Stomach (tissue), 9 donors: ENCODE data around the gene SND1. TPM values are rescaled to one million over a fixed set of nuclear protein-coding genes. Genes with fewer than 3 reads are reported as not detected.

Experiments used
- DNase-seq, 2 donors: peaks; one replicate each; pipeline versions ENCODE4 v3.0.0 to v3.0.0-alpha.2; 2013 to 2019
- H3K27ac ChIP-seq, 5 donors: fragments of 200-600 bp in 4 of 5; sonication (generic) in 4 of 5; one replicate each; pipeline ENCODE4 v1.5.1; 2013 to 2019; ENCODE audit warnings: mild to moderate bottlenecking in 1 of 5, moderate library complexity in 1 of 5
- H3K27me3 ChIP-seq, 3 donors: fragments of 200-600 bp; sonication (generic); one replicate each; pipeline ENCODE4 v1.5.1; 2017 to 2019; ENCODE audit warnings: mixed run types in 1 of 3
- H3K36me3 ChIP-seq, 4 donors: fragments of 200-600 bp; sonication (generic); 1 replicate in 3 of 4; 2 replicates in 1 of 4; pipeline ENCODE4 v1.5.1; 2016 to 2019
- H3K4me1 ChIP-seq, 4 donors: fragments of 200-600 bp; sonication (generic); one replicate each; pipeline ENCODE4 v1.5.1; 2016 to 2019
- H3K4me3 ChIP-seq, 4 donors: fragments of 200-600 bp; sonication (generic) in 3 of 4; one replicate each; pipeline ENCODE4 v1.5.1; 2016 to 2019; ENCODE audit warnings: mild to moderate bottlenecking in 1 of 4
- H3K9me3 ChIP-seq, 4 donors: fragments of 200-600 bp; sonication (generic); one replicate each; pipeline ENCODE4 v1.5.1; 2016 to 2019
- CTCF ChIP-seq, 7 experiments: fragments of 450-650 bp in 4 of 7; fragments of 200-600 bp in 3 of 7; sonication (generic) in 3 of 7; IDR thresholded peaks; one replicate each; pipeline ENCODE4 v1.5.1; 2016 to 2019; ENCODE audit warnings: antibody characterized with exemption in 7 of 7, control low read depth in 2 of 7, mild to moderate bottlenecking in 1 of 7
- EP300 ChIP-seq: sonication (generic); formaldehyde crosslinking; IDR thresholded peaks from one replicate; pipeline ENCODE4 v1.6.1; 2017; ENCODE audit warnings: antibody characterized with exemption
- POLR2A ChIP-seq, 4 donors: fragments of 450-650 bp; IDR thresholded peaks; one replicate each; pipeline ENCODE4 v1.6.1; 2016; ENCODE audit warnings: antibody characterized with exemption in 4 of 4, control low read depth in 2 of 4, mild to moderate bottlenecking in 1 of 4, moderate library complexity in 1 of 4
- POLR2AphosphoS5 ChIP-seq, 3 donors: sonication (generic); formaldehyde crosslinking; IDR thresholded peaks; one replicate each; pipeline ENCODE4 v1.6.1; 2016; ENCODE audit warnings: antibody characterized with exemption in 3 of 3
- WGBS, 5 donors: extraction: QIAGEN DNeasy Blood & Tissue Kit in 3 of 5; methylation state at CpG; one replicate each; pipeline versions ENCODE4 v1.1.5 to v1.1.7; 2013 to 2018; 5-methylcytosine and 5-hydroxymethylcytosine counted together
- intact Hi-C: fragments of 100-400 bp; cut with DNase I; formaldehyde crosslinking; loops from one replicate; pipeline ENCODE4 v1.15.1; 2023; ENCODE audit warnings: low total_unique reads
- polyA plus RNA-seq, 3 donors: library from polyadenylated mRNA; stranded (reverse); fragments of 200-250 nt; gene quantifications; one replicate each; pipeline ENCODE4 v1.2.3, GENCODE V29; 2013
- total RNA-seq, 5 donors: library from RNA; depleted of rRNA; stranded (reverse); fragments of >200 nt; gene quantifications; one replicate each; pipeline versions ENCODE4 v1.1.0 to v1.2.3, GENCODE V29; 2014 to 2016
- donor health status: healthy with polysubstance abuse.
- donor health status: Bipolar disorder and iron deficiency.
- donor health status: healthy.

SND1 gene
- total and polyA plus RNA-seq, 8 donors = 63.3 to 799 (median 126) TPM

- Histone ChIP-seq H3K36me3 (peaks cover 0 to 13% (median 2%) of the 10 kb centered on the region in 4 donors), H3K27me3 (no peaks in the 10 kb centered on the region), H3K27ac (no peak overlapping the region), H3K4me1 (peaks cover 9 to 55% (median 31%) of the 10 kb centered on the region in 4 donors), H3K4me3 (no peak overlapping the region), H3K9me3 (no peaks in the 10 kb centered on the region)
- no peak for DNase-seq
- WGBS, 5 donors = 86 to 96% (median 95%) methylated on average over 5 to 8 of the region's 8 CpGs
- intact Hi-C loops = no loop called here
- no peak for TF ChIP-seq POLR2A (IDR thresholded peaks at IDR 0.05)
- TF ChIP-seq CTCF (IDR thresholded peaks at IDR 0.05) = no peak
- TF ChIP-seq POLR2AphosphoS5 (IDR thresholded peaks at IDR 0.05) = no peak
- TF ChIP-seq EP300 = no peak
These were observed 354.7 kb downstream of the SND1 start for GRCh38 chr7:128006550-128007302.

- 70 to 88% (median 75%) methylated on average over 3 of the region's 3 CpGs for WGBS, 5 donors
- no peak overlapping the region for H3K27ac ChIP-seq
- H3K4me3 ChIP-seq = no peak overlapping the region
- no peak for DNase-seq
- no peaks in the 10 kb centered on the region for H3K27me3 ChIP-seq
- H3K36me3 ChIP-seq = peaks cover 0 to 14% (median 3%) of the 10 kb centered on the region in 4 donors
- TF ChIP-seq POLR2A (IDR thresholded peaks at IDR 0.05) (no peak), POLR2AphosphoS5 (IDR thresholded peaks at IDR 0.05) (no peak), CTCF (IDR thresholded peaks at IDR 0.05) (no peak), EP300 (no peak)
- peaks cover 9 to 55% (median 31%) of the 10 kb centered on the region in 4 donors for H3K4me1 ChIP-seq
- no peaks in the 10 kb centered on the region for H3K9me3 ChIP-seq
- intact Hi-C loops = no loop called here
These were observed 355.3 kb downstream of the SND1 start for GRCh38 chr7:128007303-128007680.

GRCh38 chr7:128008141-128008540 is 356.1 kb downstream of the SND1 start:
- TF ChIP-seq CTCF (IDR thresholded peaks at IDR 0.05) = no peak
- no peak for TF ChIP-seq EP300
- no peak for TF ChIP-seq POLR2A (IDR thresholded peaks at IDR 0.05)
- Histone ChIP-seq H3K4me3 (no peak overlapping the region), H3K36me3 (peaks cover 0 to 23% (median 8%) of the 10 kb centered on the region in 4 donors), H3K27me3 (no peaks in the 10 kb centered on the region), H3K27ac (no peak overlapping the region), H3K9me3 (no peaks in the 10 kb centered on the region), H3K4me1 (peaks cover 9 to 52% (median 31%) of the 10 kb centered on the region in 4 donors)
- DNase-seq = no peak
- WGBS, 5 donors = 61 to 81% (median 66%) methylated on average over 5 of the region's 5 CpGs
- intact Hi-C loops = no loop called here

GRCh38 chr7:128008744-128009143 is 356.8 kb downstream of the SND1 start:
- no peak for DNase-seq
- intact Hi-C loops = no loop called here
- Histone ChIP-seq H3K36me3 (peaks cover 0 to 23% (median 8%) of the 10 kb centered on the region in 4 donors), H3K4me3 (no peak overlapping the region), H3K9me3 (no peaks in the 10 kb centered on the region), H3K4me1 (peaks cover 9 to 52% (median 29%) of the 10 kb centered on the region in 4 donors), H3K27ac (no peak overlapping the region), H3K27me3 (no peaks in the 10 kb centered on the region)
- TF ChIP-seq POLR2A (IDR thresholded peaks at IDR 0.05) (no peak), EP300 (no peak), CTCF (IDR thresholded peaks at IDR 0.05) (no peak), POLR2AphosphoS5 (IDR thresholded peaks at IDR 0.05) (no peak)
- WGBS, 5 donors = 92 to 98% (median 96%) methylated on average over 2 of the region's 2 CpGs
